PC-9 (cell line): Measurements from ENCODE around the gene RGS9.

ENCODE experiments used
- CTCF ChIP-seq: fragments of 200-600 bp; sonication (generic); conservative IDR thresholded peaks from 2 replicates; pipeline ENCODE4 v1.6.1; 2017; ENCODE audit warnings: mixed run types, antibody characterized with exemption, mild to moderate bottlenecking, moderate library complexity
- EZH2 ChIP-seq: fragments of 200-600 bp; sonication (generic); IDR thresholded peaks from 2 replicates; pipeline ENCODE4 v1.8.0; 2017; ENCODE audit warnings: antibody characterized with exemption, low read depth

DNA sequence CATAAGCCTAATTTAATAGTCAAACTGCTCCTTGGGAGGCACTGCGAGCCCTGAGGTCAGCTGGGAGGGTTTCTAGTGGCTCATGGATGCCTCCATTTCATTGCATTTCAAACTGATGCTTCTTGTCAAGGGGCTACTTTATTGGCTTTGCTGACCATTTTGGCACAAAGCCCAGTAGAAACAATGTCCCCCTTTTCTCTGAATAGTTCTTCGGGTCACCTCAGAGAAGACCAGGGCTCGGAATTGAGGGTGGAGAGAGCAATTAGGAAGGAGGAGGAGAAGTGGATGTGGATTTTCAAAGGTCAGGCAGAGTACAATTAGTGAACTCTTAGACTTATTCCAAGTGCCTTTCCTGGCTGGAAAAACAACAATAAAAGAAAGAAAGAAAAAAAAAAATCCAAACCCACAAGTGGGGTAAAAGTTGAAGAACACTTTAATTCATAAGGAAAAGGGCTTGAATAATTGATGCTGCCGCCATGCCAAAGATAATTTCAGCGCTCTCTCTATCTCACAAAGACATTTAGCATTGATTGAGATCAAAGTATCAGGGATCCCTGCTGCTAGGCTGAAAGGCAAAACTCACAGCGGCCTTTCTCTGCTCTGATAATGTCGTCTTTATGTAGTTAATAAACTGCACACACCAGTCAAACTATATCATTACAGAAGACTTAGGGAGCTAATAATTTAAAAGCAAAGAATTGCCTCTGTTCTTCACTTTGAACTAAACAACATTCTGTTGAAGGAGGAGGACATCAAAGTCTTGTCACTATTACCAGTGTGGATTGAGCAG, 122.7 kb downstream of the RGS9 start:
- TF ChIP-seq CTCF (no peak), EZH2 (no peak)
